ENCODE measurements around the gene ZNF576.

- TF ChIP-seq CTCF (IDR thresholded peaks at IDR 0.05; ENCODE audit: insufficient read depth, low read length) (no peak), POLR2AphosphoS5 (IDR thresholded peaks at IDR 0.05; ENCODE audit: low read depth) (no peak), REST (IDR thresholded peaks at IDR 0.05; ENCODE audit: insufficient replicate concordance, low read depth) (no peak), SPI1 (IDR thresholded peaks at IDR 0.05; ENCODE audit: borderline replicate concordance, low read depth) (no peak), GABPA (IDR thresholded peaks at IDR 0.05; ENCODE audit: low read depth) (no peak)
Measured at GRCh38 chr19:43626838-43627237, 30.4 kb downstream of the ZNF576 start.
